Transverse colon (tissue), 4 donors: Measurements from ENCODE around the gene P2RX7. TPM values are rescaled to one million over a fixed set of nuclear protein-coding genes. Genes with fewer than 3 reads are reported as not detected.

Source experiments
- DNase-seq: peaks from one replicate; pipeline ENCODE4 v3.0.0-alpha.2; 2019
- H3K27ac ChIP-seq, 4 donors: fragments of 200-600 bp; sonication (generic); 2 replicates each; pipeline ENCODE4 v1.5.1; 2016 to 2018; ENCODE audit warnings: inconsistent platforms in 4 of 4
- H3K27me3 ChIP-seq: fragments of 200-600 bp; sonication (generic); 2 replicates; pipeline ENCODE4 v1.5.1; 2017; ENCODE audit warnings: inconsistent platforms
- H3K36me3 ChIP-seq, 4 donors: fragments of 200-600 bp; sonication (generic); 2 replicates each; pipeline ENCODE4 v1.5.1; 2017 to 2019; ENCODE audit warnings: inconsistent platforms in 4 of 4
- H3K4me1 ChIP-seq, 4 donors: fragments of 200-600 bp; sonication (generic); 2 replicates each; pipeline ENCODE4 v1.5.1; 2017 to 2020; ENCODE audit warnings: inconsistent platforms in 4 of 4
- H3K4me3 ChIP-seq, 4 donors: fragments of 200-600 bp; sonication (generic); 1 replicate in 1 of 4; 2 replicates in 3 of 4; pipeline versions ENCODE4 v1.5.1 to v1.6.1; 2017 to 2019; ENCODE audit warnings: inconsistent platforms in 4 of 4
- H3K9me3 ChIP-seq, 2 donors: fragments of 200-600 bp; sonication (generic); 2 replicates each; pipeline ENCODE4 v1.5.1; 2017 to 2019; ENCODE audit warnings: inconsistent platforms in 2 of 2
- EP300 ChIP-seq: sonication (generic); formaldehyde crosslinking; IDR thresholded peaks from one replicate; pipeline ENCODE4 v1.6.1; 2017; ENCODE audit warnings: antibody characterized with exemption, low read depth
- POLR2A ChIP-seq: fragments of 450-650 bp; IDR thresholded peaks from one replicate; pipeline ENCODE4 v1.6.1; 2016; ENCODE audit warnings: antibody characterized with exemption, mild to moderate bottlenecking, moderate library complexity
- POLR2AphosphoS5 ChIP-seq, 3 donors: sonication (generic); formaldehyde crosslinking; IDR thresholded peaks; one replicate each; pipeline ENCODE4 v1.6.1; 2016; ENCODE audit warnings: antibody characterized with exemption in 3 of 3
- WGBS, 2 donors: methylation state at CpG; one replicate each; pipeline ENCODE4 v1.1.5; 2018; ENCODE audit warnings: low coverage in 1 of 2; 5-methylcytosine and 5-hydroxymethylcytosine counted together
- in situ Hi-C, 4 donors: fragments of 200-750 bp; cut with MboI; loops; one replicate each; pipeline versions ENCODE4 v1.15.0 to v1.15.1; 2017; ENCODE audit warnings: low sequenced_read_pairs in 3 of 4, low pct_ligation_motif_present in 1 of 4, low pct_unique_long_range_greater_than_20kb in 1 of 4
- intact Hi-C: fragments of 100-400 bp; cut with DNase I; formaldehyde crosslinking; loops from one replicate; pipeline ENCODE4 v1.15.1; 2023; ENCODE audit warnings: low total_unique reads
- total RNA-seq, 4 donors: library from RNA; depleted of rRNA; stranded (reverse); fragments of >200 nt; gene quantifications; one replicate each; pipeline ENCODE4 v1.1.0, GENCODE V29; 2016
- TF ChIP-seq, protein P1 (sequence below), 5 experiments: fragments of 200-600 bp in 3 of 5; fragments of 450-650 bp in 2 of 5; sonication (generic) in 3 of 5; IDR thresholded peaks; 1 replicate in 2 of 5; 2 replicates in 3 of 5; pipeline ENCODE4 v1.5.1; 2016 to 2017; ENCODE audit warnings: antibody characterized with exemption in 5 of 5, inconsistent platforms in 3 of 5, mild to moderate bottlenecking in 2 of 5, moderate library complexity in 1 of 5

Gene P2RX7
- total RNA-seq, 4 donors from 2014 or later, result 0.96 to 7.1 (median 5.1) TPM

- peak overlapping the region; percentile 82 to 90 (median 89) for H3K27ac ChIP-seq
- WGBS, 2 donors, result 68 to 88% methylated on average over 2 to 5 of the region's 5 CpGs
- no peaks in the 10 kb centered on the region for H3K9me3 ChIP-seq
- H3K36me3 ChIP-seq, result peaks cover 0 to 7% (median 0%) of the 10 kb centered on the region in 4 donors
- TF ChIP-seq, protein P1, sequence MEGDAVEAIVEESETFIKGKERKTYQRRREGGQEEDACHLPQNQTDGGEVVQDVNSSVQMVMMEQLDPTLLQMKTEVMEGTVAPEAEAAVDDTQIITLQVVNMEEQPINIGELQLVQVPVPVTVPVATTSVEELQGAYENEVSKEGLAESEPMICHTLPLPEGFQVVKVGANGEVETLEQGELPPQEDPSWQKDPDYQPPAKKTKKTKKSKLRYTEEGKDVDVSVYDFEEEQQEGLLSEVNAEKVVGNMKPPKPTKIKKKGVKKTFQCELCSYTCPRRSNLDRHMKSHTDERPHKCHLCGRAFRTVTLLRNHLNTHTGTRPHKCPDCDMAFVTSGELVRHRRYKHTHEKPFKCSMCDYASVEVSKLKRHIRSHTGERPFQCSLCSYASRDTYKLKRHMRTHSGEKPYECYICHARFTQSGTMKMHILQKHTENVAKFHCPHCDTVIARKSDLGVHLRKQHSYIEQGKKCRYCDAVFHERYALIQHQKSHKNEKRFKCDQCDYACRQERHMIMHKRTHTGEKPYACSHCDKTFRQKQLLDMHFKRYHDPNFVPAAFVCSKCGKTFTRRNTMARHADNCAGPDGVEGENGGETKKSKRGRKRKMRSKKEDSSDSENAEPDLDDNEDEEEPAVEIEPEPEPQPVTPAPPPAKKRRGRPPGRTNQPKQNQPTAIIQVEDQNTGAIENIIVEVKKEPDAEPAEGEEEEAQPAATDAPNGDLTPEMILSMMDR (IDR thresholded peaks at IDR 0.05), result no peak
- TF ChIP-seq POLR2A, result peak; percentile 39
- TF ChIP-seq EP300, result no peak
- peak in 2 of 3 donors; percentile 41 to 70 for TF ChIP-seq POLR2AphosphoS5 (IDR thresholded peaks at IDR 0.05)
- in situ Hi-C loops, result no loop called here
- peaks cover 20 to 67% (median 41%) of the 10 kb centered on the region in 4 donors for H3K4me1 ChIP-seq
- H3K27me3 ChIP-seq, result no peaks in the 10 kb centered on the region
- DNase-seq, result peak; percentile 62
- H3K4me3 ChIP-seq, result no peak overlapping the region
- intact Hi-C loops, result no loop called here
Observed at GRCh38 chr12:121217761-121218160, 85.1 kb downstream of the P2RX7 start.

GRCh38 chr12:121218588-121219352 lies 86.1 kb downstream of the P2RX7 start:
- whole genome bisulfite sequencing, 2 donors, result 69 to 76% methylated on average over 8 to 18 of the region's 18 CpGs
- peak overlapping the region; percentile 82 to 90 (median 89) for H3K27ac ChIP-seq
- H3K36me3 ChIP-seq, result peaks cover 0 to 7% (median 0%) of the 10 kb centered on the region in 4 donors
- intact Hi-C loops (no loop called here), in situ Hi-C loops (no loop called here)
- no peaks in the 10 kb centered on the region for H3K9me3 ChIP-seq
- TF ChIP-seq POLR2A (no peak), POLR2AphosphoS5 (IDR thresholded peaks at IDR 0.05) (peak in 1 of 3 donors; percentile 25), EP300 (no peak)
- peak; percentile 40 for DNase-seq
- peaks cover 20 to 67% (median 46%) of the 10 kb centered on the region in 4 donors for H3K4me1 ChIP-seq
- no peaks in the 10 kb centered on the region for H3K27me3 ChIP-seq
- H3K4me3 ChIP-seq, result no peak overlapping the region

DNA sequence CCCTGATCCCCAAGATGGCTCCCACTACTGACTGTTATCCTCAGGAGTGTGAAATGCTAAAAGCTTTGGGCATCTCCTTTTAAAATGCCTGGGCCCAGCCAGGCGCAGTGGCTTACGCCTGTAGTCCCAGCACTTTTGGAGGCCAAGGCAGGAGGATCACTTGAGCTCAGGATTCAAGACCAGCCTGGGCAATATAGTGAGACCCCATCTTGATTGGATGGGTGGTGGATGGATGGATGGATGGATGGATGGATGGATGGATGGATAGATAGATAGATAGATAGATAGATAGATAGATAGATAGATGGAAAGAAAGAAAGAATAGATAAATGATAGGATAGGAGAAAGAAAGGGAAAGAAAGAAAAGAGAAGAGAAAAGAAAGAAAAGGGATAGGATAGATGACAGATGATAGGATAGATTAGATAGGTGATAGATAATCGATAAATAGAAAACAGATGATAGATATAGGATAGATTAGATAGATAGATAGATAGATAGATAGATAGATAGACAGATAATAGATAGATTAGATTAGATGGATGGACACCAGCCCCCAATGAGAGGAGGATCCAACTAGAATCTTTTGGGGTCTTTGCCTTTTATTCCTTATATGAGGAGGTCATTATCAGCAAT lies 86.8 kb downstream of the P2RX7 start:
- in situ Hi-C loops (no loop called here), intact Hi-C loops (no loop called here)
- H3K27me3 ChIP-seq, result no peaks in the 10 kb centered on the region
- no peak for DNase-seq
- no peaks in the 10 kb centered on the region for H3K9me3 ChIP-seq
- 88 to 92% methylated on average over 1 to 3 of the region's 3 CpGs for WGBS, 2 donors
- peaks cover 19 to 67% (median 41%) of the 10 kb centered on the region in 4 donors for H3K4me1 ChIP-seq
- H3K4me3 ChIP-seq, result no peak overlapping the region
- H3K27ac ChIP-seq, result peak overlapping the region; percentile 82 to 90 (median 89)
- H3K36me3 ChIP-seq, result peaks cover 0 to 7% (median 0%) of the 10 kb centered on the region in 4 donors
- TF ChIP-seq EP300, result no peak
- TF ChIP-seq, protein P1 (IDR thresholded peaks at IDR 0.05), result no peak
- no peak for TF ChIP-seq POLR2A
- no peak for TF ChIP-seq POLR2AphosphoS5 (IDR thresholded peaks at IDR 0.05)

DNA sequence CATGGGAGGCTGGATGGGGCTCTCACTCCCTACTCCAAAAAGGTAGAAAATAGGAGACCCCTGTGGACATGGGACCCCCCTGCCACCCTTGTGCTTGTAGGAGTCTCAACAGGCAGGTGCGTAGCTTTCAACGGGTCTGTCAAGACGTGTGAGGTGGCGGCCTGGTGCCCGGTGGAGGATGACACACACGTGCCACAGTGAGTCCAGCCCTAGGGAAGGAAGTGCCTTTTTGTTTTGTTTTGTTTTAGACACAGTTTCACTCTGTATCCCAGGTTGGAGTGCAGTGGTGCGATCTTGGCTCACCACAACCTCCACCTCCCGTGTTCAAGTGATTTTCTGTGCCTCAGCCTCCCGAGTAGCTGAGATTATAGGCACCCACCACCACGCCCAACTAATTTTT lies 90.2 kb downstream of the P2RX7 start:
- Histone ChIP-seq H3K4me1 (peaks cover 12 to 49% (median 31%) of the 10 kb centered on the region in 4 donors), H3K4me3 (no peak overlapping the region), H3K27me3 (no peaks in the 10 kb centered on the region), H3K36me3 (peaks cover 0 to 7% (median 0%) of the 10 kb centered on the region in 4 donors), H3K27ac (peak overlapping the region; percentile 59 to 79 (median 74)), H3K9me3 (no peaks in the 10 kb centered on the region)
- in situ Hi-C loops, result loop anchor here in 1 of 4 donors (10.0 kb wide), 1 partner anchor 108 kb away; no protein-coding TSS in a partner anchor
- intact Hi-C loops, result loop anchor here (10.0 kb wide), 1 partner anchor 88 kb away; the partner anchor contains the start of gene P2RX7
- TF ChIP-seq EP300, result no peak
- no peak for TF ChIP-seq POLR2AphosphoS5 (IDR thresholded peaks at IDR 0.05)
- TF ChIP-seq, protein P1 (IDR thresholded peaks at IDR 0.05), result no peak
- TF ChIP-seq POLR2A, result no peak
- 66% methylated on average over 10 of the region's 10 CpGs; no CpG with 5 or more reads in 1 of the 2 donors for WGBS, 2 donors
- no peak for DNase-seq
